ENCODE results near the gene FAHD2A.
A peak's percentile ranks its signal among the peaks of the same experiment; 100 is the strongest.
"Not testable (repeated sequence)": the region's sequence is repeated elsewhere in the genome, so short reads cannot be mapped to it uniquely, and the experiment has no call there.

Gene FAHD2A

DNA sequence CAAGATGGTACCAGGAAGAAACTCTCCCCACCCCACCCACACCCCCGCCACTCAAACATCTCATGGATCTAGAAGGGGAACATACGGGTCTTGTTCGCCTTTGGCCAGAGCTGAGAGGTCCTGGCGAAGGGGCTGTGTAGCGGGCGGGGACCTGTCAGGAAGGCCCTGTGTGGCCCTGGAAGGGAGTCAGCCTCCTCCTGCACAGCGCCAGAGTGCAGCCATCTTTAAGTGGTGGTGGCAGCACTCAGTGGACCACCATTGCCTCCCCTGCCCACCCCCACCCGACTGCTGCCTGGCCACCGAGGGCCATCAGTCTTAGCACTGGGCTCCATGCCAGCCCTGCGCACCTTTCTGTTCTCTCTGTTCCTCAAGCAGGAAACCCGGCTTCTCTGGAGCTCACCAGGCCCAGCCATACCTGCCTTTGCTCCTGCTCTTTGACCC lies 11.6 kb upstream of the FAHD2A start:
- no peak for DNase-seq

DNA sequence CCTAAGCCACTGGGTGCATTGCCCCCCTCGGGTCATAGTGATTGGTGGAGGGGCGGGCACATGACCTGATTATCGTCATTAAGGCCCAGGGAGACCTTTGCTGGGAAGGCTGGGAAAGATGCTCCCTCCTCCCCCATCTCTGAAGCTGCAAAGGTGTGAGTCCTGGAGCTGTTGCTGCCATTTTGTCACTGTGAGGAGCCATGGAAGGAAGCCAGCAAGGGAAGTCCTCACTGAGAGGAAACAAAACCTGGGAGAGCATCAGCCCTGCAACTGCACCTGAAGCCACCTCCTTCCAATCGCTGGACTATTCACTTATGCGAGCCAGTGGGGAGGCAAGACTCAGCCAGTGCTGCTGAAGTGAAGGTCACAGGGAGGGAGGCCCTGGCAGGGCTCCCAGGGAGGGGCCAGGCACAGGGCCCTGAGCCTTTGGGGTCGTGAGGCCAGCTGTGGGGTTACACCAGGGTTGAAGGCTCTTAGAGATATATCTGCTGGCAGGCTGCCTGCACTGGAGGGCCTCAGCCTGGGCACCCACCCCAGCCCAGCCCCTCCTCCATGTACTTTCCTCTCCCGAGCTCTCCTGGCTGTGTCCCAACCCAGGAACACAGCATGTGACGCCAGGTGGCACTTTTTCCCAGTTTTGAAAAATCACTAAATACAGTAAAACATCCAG lies 10.7 kb upstream of the FAHD2A start:
- no peak for DNase-seq

DNA sequence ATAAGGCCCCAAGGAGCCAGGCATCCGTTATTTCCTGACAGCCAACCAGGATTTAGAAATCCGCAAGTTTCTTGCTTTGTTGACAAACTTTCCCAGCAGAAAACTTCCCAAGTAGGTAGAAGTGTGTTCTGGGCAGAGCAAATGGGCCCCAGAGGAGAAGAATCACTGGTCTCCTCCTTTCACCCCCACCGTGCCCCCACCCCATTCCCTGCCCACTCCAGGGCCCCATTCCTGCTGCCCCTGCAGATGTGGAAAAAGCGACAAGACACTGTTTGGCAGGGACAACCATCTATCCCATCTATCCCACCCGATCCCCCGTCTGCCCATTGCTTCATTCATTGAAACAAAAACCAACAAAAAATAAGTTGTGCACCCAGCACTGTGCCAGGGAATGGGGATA lies 10.2 kb upstream of the FAHD2A start:
- DNase-seq: no peak

DNA sequence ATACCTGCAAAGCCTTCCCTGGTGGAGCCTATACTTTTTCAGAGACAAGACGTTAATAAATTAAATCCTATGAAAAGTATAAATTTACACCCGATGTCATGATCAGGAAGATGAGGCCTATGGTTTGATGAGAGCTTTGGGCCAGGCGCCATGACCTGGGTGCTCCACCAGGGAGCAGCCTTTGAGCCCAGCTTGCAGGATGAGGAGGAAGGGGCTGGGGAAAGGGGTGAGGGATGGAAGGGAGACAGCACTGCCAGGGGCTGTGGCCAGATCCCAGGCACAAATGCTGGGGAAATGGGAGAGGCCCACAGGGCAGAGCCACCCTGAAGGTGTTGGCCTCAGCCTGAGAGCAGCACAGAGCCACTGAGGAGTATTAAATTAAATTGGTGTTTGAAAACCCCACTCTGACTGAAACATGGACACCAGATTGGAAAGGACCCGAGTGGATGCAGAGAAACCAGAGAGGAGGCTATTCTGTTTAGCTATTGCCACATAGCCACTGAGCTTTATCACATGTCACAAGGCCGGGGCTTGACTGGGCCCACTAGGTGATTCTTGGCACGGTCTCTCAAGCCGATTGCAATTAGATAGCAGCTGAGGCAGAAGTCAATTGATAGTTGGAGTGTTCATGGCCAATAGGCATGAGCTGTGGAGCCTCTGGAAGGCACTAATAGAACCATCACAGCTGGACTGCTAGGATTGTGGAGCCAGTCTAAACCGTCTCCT lies 9.6 kb upstream of the FAHD2A start:
- no peak for DNase-seq

DNA sequence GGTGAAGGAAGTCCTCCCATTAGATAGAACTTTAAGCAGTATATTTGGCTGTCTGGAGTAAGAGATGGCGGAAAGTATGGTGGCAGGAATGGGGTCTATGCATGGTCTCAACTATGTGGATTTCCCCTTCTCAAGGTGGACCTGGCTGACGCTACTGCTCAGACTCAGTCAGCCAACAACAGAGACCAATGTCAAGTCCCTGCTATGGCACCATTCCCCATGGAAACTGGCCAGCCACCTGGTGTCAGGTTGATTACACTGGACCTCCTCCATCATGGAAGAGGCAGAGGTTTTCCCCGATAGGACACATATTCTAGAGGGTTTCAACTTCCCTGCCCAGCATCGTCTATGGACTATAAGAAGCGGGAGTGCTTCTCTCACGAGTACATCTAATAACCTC lies 8.6 kb upstream of the FAHD2A start:
- no peak for DNase-seq

DNA sequence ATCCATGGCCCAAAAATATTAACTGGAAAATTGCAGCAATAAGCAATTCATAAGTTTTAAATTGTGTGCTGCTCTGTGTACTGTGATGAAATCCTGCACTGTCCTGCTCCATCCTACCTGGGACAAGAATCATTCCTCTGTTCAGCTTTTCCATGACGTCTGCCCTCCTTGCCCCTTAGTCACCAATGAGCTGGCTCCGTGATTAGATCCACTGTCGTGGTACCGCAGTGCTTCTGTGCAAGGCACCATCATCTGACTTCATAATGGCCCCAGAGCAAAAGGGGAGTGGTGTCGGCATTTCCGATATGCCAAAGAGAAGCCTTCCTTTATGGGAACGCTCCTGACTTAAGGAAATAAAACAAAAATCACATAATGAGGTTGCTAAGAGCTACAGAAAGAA lies 3.4 kb upstream of the FAHD2A start:
- DNase-seq: no peak

DNA sequence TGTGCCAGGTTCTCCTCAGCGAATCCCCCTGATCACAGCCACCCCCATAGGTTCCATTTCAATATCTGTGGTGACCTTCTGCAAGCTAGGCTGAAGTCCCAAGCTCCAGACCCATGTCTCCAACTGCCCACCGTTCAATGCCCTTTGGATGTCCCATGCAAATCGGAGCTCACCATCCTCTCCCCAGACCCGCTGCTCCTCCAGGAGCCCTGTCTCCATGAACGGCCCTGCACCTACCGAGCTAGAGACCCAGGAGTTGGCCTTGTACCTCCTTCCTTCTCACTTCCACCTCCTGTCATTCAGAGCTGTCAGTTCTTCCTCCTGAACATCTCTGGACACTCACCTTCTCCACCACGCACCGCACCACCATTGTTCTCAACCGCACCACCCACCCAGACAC lies 1.0 kb upstream of the FAHD2A start:
- no peak for DNase-seq

DNA sequence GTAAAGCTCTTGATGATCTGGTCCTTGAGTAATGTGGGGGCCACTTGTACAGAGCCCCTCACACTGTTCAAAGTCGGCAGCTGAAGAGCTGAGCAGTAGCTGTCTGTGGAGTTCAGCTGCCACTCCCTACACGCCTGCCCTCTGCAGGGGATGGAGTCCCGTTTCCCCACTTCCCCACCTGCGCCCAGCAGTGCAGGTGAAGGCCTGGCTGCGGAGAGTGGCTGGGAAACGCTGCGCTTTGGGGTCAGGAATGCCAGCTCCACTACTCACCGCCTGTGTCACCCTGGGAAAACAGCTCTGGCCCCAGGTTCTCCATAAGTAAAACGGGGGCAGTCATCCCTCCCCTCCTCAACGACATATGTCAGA lies 521 bp upstream of the FAHD2A start:
- not testable (repeated sequence) for DNase-seq

DNA sequence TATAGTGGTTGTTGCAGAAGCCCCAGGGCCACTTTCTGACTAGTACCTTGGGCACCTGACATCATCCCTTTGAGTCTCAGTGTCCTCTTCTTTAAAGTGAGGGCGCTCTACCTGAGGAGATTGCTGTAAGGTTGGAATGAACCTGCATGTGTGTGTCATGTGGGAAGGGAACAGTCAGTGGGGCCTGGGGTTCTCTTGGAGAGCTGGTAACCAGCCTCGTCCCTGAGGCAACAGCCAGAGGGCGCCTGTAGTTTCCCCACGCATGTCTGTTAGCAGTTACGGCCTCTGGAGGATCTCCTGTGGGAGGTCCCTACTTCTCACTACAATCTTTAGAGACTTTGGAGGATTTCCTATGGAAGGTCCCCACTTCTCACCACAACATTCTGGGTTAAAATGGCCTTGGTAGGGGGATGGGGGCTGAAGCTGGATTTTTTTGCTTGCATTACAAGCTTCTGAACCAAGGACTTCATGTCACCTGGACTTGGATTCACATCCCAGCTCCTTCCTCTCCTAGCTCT lies 755 bp downstream of the FAHD2A start:
- peak; percentile 35 for DNase-seq

DNA sequence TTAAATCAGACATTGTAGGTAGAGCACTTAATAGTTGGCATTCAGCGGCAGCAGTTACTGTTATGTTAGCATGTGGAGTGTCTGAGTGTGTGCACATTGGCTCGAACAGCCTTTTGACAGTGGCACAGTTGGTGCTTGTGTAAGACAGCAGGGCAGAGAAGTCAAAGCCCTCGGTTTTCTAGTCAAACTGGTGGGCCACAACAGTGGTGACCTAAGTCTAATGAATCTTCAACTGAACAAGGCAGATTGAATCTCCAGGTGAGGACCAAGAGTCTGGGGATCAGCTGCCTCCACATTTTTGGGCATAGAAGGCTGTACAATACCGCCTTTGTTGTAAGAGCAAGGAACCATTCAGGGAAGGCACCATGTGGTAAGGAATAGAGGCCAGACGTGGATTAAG lies 1.3 kb downstream of the FAHD2A start:
- DNase-seq: not testable (repeated sequence)

DNA sequence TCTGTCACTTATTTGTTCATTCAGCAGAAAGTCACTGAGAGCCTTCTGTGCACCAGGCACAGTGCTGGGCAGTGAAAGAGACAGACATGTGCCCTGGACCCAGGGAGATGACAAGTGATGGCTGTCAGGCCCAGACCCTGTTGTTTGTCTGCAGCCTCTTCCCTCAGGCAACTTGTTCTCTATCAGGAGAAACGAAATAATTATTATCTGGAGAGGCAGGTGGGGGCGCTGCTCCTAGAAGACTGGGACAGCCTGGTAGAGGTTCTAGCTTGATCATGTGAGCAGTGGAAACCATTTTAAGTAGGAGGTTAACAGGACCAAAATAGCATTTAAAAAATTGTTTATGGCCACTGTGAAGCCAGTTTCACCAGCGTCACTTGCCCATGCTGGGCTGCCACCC lies 2.2 kb downstream of the FAHD2A start:
- not testable (repeated sequence) for DNase-seq

DNA sequence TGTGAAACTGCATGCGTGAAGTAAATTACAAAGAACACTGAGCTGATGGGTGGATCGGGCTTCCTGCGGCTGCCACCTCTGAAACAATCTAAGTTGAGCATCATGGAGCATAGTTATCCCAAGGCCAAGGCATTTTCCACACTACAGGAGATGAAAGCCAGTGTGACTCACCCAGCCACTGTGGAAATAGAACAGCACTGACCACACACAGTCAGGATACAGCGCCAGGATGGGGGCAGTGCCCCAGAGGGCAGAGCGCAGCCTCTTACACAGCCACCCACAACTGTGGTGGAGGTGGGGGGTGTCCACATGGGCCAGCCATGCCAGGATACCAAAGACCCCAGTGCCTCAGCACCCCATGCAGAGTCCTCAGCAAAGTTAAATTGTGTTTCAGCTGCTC lies 8.7 kb downstream of the FAHD2A start:
- not testable (repeated sequence) for DNase-seq

DNA sequence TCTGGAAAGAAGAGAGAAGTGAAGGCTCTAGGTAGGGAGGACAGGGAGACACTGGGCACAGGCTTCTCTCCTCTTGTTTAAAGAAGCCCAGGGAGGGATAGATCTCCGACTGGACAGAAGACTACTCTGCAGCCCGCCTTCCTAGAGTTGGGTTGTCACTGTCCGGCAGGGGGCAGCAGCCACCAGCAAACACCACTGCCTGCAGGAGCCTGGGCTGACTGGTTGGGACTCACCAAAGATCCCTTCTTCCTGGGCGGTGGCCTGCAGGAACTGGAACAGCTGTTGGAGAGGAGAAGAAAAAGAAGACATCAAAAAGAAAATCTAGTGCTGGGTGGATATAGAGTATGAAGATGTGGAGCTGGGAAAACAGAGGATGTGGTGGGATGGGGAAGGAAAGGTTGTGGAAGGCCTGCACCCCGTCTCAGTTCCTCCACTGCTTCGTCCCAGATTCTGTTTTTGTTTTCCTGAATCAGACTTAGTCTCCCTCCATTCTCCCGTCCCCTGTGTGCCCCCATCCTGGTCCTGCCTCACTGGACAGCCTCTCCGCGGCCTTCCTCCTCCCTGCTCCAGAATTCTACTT lies 11.6 kb downstream of the FAHD2A start:
- peak; percentile 29 for DNase-seq

DNA sequence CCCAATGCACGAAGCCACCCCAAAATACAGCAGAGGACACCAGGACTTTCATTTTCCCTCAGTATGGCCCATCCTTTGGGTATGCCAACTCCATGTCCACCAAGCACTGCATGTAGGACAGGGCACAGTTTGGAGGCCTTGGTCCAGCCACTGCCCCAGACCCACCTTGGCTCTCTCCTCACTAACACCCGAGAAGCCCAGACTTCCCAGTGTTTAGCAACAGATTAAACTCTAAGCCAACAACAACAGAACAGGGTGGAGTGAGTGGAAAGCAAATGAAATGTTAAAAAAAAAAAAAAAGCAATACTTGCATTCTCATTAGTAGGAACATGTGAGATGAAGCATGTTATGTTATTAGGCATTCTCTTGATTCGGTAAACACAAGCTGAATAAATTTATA lies 12.6 kb downstream of the FAHD2A start:
- DNase-seq: not testable (repeated sequence)

DNA sequence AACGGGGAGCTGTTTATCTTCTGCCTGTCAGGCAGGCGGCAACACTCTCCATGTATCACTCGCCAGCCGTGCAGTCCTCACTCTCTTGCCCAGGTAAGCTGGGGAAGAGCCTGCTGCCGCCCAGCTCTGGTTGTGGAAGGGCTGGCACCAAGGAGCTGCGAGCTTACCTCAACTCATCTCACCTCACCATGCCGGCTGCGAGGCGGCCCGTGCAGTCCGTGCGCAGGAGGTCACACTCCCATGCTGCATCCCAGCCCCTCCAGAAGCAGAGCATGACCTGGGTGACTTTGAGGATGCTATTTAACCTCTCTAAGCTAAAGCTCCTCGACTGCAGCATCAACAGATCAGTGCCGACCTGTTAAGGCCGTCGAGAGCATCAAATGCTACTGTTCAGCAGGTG lies 13.1 kb downstream of the FAHD2A start:
- not testable (repeated sequence) for DNase-seq

DNA sequence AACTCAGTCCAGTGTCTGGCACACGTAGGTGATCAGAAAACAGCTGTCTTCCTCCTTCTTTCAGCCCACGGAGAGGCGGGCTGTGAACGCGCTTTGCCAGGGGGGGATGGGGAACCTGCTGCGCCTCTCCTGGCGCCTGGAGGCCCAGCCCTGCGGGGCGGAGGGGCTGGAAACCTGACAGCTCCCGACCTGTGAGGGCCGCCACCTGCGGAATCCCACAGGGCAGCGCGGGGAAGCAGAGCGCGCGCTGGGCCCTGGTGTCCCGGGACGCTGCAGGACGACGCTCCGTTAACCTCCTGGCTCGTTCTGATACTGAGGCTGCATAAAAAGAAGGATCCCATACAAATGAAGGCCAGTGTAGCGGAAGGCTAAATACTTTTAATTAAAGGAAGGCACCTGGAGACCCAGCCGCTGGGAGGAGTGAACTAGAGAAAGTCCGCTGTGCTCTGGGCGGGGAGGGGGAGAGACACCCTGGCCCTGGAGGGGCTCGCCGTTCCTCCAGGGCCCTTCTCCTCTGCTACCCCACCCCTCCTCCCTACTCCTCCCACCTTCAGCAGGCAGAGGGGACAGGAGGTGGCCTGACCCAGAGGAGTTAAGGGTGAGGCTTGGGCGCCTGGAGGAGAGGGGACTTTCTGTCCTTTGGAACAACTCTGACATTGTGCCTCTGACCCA lies 24.8 kb downstream of the FAHD2A start:
- DNase-seq: not testable (repeated sequence)

DNA sequence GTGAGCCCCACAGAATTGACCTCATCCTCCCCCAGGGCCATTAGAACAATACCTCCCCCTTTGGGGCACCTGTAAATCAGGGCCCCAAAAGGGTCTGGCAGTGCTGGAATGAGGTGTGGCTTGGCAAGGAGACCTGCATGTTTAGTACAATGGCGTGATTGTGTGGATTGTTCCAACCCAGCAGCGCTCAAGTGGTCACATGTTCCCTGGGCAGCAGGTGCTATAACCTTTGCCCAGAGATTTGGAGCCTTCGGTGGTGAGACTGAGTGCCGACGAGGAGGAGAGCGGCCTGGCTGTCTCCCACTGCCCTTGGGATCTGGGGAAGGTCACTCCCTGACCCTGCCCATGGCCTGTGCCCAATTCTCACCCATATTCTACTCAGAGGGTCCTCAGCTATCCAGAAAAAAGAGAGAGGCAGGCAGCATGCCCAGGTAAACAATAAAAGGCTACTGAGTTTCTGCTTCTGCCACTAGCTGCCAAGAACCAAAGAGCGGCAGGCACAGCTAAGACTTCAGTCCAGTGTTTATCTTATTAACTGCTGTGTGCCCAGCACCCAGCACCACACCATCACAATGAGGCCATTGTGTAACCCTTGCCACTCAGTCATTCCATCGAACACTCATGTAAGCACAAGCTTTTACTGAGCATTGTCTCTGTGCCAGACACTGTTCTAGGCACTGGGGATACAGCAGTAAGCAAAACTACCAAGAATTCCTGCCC lies 27.4 kb downstream of the FAHD2A start:
- DNase-seq: not testable (repeated sequence)

DNA sequence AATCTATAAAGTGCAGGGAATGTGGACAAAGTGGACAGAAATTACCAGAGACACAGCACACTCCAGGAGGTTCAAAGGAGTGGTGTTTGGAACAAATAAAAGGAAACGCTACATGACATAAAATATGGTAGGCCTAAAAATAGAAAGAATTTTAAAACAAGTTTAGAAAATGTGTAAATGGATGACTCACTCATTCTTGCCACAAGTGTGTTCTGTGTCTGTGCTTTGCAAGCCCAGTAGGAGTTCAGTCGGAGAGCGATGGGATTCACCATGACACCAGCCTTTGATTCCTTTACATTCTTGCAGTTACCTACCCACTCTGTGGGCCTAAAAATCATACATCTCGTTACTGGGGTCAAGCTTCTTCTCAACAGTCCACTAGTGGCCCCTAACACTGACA lies 30.9 kb downstream of the FAHD2A start:
- not testable (repeated sequence) for DNase-seq

DNA sequence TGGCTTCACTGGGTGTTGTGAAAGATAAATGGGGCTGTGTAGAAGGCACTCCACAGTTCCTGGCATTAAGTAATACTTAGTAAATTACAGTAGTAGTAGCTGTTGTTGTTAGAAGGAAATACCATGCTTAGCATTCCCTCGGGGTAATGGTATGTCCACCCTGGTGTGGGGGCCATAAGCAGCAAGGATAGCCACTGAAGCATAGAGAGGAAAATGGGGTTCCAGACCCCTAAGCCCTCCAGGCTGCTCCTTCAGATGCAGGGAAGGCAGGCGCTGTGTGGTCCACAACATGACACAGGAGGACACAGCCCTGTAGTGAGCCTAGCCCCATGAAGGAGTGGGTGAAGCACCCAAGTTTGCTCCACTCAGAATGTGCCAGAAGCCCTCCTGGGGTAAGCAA lies 31.5 kb downstream of the FAHD2A start:
- not testable (repeated sequence) for DNase-seq

DNA sequence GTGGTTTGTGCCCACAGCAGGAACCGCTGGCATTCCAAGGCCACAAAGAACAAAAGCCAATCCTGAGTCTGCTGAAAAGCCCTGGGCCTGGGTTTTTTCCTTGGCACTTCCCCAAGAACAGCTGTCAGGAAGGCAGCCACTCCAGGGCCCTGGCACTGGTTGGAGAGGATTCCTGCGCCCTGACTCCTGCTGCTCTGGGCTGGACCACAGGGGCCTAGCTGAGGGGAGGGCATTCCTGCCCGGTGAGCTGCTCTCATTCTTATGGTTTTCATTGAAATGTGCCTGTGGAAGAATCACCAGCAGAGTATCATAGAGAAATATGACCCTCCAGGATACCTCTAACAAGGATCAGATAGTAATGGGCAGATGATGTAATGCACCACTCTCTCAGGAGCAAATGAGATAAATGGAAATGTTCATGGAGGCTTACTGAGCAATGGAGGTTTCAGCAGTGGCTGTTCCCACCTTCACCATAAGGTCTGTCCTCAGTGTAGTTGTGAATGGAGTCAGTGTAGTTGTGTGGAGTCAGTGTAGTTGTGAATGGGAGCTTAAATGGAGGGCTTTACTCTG lies 32.1 kb downstream of the FAHD2A start:
- DNase-seq: not testable (repeated sequence)

DNA sequence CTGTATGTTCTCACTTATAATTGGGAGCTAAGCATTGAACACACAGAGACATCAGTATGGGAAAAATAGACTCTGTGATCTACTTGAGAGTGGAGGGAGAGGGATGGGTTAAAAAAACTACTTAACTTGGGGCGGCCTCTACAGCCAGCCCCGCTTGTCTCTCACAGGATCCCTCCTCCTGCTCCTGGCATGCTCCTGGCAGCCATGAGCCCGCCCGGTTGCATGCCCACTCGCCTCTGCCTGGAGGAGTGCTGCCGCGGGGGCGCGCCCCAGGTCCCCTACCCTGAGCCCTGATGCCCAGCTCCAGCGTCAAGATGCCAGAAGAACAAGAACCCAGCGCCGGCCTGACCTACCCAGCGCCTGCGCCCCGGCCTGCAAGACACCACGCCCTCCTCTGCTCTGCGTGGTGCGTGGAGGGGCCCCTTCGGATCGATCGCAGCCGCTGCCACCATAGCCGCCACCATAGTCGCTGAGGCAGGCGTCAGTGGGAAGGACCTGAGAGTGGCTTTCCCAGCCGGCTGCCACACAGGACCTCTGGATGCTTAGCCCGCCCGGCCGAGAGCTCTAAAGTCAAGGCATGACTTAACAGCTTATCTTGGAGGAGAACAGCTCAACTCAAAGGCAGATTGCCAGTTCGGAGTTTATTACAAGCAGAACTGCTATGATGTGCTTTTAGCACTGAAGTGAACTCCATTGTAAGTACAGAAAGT lies 32.8 kb downstream of the FAHD2A start:
- DNase-seq: not testable (repeated sequence)

DNA sequence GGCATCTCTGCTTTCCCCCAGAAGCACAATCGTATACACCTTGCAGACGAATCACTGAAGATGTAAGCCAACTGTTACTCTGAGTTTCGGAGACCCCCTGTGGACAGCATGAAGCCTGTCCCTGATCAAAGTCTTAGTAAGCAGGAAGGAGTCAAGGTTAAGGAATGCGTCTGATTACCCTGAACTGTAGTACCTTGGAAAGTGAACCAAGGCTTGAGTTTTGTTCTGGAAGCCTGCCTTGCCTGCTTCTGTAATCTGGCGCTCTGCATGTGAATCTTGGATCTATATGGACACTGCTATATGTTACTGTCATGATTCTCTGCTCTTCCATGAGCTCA lies 33.3 kb downstream of the FAHD2A start:
- not testable (repeated sequence) for DNase-seq
